Coronary artery (tissue), 2 donors: ENCODE measurements around the gene MRPL9.

Experiments used
- DNase-seq: peaks from one replicate; pipeline ENCODE4 v3.0.0-alpha.2; 2017; ENCODE audit warnings: low spot score
- H3K27ac ChIP-seq, 2 donors: fragments of 200-600 bp; sonication (generic); one replicate each; pipeline ENCODE4 v1.5.1; 2016 to 2019
- H3K4me3 ChIP-seq: fragments of 200-600 bp; sonication (generic); 2 replicates; pipeline ENCODE4 v1.5.1; 2016; ENCODE audit warnings: mild to moderate bottlenecking, moderate library complexity
- TF ChIP-seq, protein P1 (sequence below): fragments of 200-600 bp; sonication (generic); IDR thresholded peaks from one replicate; pipeline ENCODE4 v1.5.1; 2019; ENCODE audit warnings: antibody characterized with exemption

MRPL9 gene

DNA sequence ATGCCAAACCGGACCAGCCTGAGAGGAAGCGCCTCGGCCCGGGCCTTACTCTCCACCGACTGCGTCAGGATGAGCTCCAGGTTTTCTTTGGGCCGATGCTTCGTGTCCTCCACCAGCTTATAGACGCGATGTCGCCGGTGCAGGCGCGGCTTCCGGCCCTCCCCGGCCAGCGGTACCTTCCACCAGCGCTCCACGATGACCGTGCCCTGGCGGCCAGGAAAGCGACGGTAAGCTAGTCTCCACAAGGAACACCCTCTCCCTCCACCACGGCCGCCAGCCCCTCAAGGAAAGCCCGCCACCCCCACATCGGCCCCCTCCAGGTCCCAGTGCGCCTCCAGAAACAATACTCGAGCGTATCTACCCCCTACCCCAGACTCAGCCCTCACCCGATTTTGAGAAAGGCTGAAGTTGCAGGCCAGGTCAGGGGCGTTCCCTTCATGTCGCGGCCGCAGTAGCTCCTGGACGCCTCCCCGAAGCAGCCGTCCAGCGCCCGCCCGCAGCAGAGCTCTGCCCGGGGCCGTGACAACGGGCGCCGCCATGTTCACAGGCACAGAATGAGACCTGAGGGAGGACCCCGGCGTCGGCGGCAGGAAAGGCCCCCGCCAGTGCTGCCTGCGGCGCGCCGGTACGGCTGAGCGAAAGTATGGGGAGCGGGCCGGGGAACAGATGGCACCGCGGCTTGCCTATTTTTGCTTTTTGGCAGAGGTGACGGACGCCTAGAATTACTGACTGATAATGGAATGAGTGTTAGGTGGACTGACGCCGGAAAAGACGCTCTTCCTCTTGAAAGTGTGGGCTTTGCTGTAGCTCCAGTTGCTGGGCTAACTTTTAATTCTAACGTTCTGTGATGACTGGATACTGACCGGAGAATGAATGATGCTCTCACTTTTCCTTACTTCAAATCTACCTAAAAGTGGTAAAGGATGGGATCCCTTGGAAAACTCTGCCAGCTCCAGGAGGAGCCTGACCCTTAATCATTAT is at the start of gene MRPL9:
MRPL9 (minus strand) TSS at position 556 of the 981 bp plus-strand sequence; CDS start at position 539, 17 bp downstream.
- H3K4me3 ChIP-seq: peak within 1 kb of the TSS; percentile 96
- peak; percentile 80 for DNase-seq
- TF ChIP-seq, protein P1, sequence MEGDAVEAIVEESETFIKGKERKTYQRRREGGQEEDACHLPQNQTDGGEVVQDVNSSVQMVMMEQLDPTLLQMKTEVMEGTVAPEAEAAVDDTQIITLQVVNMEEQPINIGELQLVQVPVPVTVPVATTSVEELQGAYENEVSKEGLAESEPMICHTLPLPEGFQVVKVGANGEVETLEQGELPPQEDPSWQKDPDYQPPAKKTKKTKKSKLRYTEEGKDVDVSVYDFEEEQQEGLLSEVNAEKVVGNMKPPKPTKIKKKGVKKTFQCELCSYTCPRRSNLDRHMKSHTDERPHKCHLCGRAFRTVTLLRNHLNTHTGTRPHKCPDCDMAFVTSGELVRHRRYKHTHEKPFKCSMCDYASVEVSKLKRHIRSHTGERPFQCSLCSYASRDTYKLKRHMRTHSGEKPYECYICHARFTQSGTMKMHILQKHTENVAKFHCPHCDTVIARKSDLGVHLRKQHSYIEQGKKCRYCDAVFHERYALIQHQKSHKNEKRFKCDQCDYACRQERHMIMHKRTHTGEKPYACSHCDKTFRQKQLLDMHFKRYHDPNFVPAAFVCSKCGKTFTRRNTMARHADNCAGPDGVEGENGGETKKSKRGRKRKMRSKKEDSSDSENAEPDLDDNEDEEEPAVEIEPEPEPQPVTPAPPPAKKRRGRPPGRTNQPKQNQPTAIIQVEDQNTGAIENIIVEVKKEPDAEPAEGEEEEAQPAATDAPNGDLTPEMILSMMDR: no peak
- peak within 1 kb of the TSS; percentile 85 to 96 for H3K27ac ChIP-seq

- no peak for DNase-seq
- H3K4me3 ChIP-seq: no peak overlapping the region
- no peak overlapping the region for H3K27ac ChIP-seq
- TF ChIP-seq, protein P1: no peak
These were observed 47.9 kb upstream of the MRPL9 start for GRCh38 chr1:151811181-151811580.

DNA sequence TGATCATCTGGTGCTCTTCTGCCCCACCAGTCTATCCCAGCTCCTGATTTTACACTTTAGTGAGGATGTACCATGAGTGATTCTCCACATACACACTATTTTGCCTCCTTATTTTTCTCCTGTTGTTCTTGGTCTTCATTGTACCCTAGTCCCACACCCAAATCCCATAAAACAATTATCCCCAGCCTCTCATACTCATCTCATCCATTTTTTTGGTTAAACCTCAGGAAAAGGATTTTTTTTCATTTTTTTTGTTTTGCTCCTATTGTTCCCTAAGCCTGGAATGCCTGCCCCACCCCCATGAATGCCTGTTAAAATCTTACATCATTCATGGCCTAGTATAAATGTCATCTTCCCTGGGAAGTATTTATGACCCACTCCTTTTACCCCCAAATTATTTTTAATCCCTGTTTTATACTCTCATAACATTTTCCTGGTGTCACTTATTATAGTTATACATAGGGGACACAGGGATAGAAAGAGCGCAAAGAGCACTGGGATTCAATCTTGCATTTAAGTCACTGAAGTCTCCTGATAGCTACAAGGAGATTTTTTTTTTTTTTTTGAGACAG is 46.8 kb upstream of the MRPL9 start:
- no peak for DNase-seq
- Histone ChIP-seq H3K4me3 (no peak overlapping the region), H3K27ac (no peak overlapping the region)
- TF ChIP-seq, protein P1: no peak

DNA sequence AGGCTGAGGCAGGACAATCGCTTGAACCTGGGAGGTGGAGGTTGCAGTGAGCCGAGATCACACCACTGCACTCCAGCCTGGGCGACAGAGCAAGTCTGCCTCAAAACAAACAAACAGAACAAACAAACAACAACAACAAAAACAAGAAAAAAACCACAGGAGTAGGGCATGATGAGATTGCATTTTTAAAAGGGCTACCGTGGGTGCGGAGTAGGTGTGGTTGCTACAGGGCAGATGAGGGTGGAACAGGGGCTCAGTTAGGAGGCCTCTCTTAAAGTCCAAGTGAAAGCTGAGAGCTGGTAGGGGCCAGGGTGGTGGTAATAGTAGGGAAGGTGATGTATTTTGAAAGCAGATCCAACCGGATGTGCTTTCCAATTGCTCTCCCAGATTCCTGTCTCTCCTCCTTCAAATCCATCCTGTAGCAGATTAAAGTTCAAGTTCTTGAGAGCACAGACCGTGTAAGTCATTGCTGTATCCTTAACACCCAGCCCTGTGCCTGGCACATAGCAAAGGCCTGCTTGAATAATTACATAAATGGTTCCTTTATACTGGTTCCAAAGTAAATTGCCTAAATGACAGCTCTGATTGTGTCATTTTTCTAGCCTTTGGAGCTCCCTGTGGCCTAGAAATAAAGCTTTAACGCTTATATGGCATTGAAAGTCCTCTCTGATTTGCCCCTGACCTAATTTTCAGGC is 46.1 kb upstream of the MRPL9 start:
- H3K27ac ChIP-seq: no peak overlapping the region
- TF ChIP-seq, protein P1: no peak
- no peak for DNase-seq
- no peak overlapping the region for H3K4me3 ChIP-seq

- TF ChIP-seq, protein P1: no peak
- no peak for DNase-seq
- H3K4me3 ChIP-seq: no peak overlapping the region
- H3K27ac ChIP-seq: no peak overlapping the region
These were observed 44.5 kb upstream of the MRPL9 start for GRCh38 chr1:151807766-151808165.

GRCh38 chr1:151807131-151807530 is 43.8 kb upstream of the MRPL9 start:
- DNase-seq: no peak
- Histone ChIP-seq H3K4me3 (no peak overlapping the region), H3K27ac (no peak overlapping the region)
- TF ChIP-seq, protein P1: no peak
